ENCODE measurements around the gene RFPL4AL1. TPM values are rescaled to one million over a fixed set of nuclear protein-coding genes. Genes with fewer than 3 reads are reported as not detected.
"Not testable (repeated sequence)": the region's sequence is repeated elsewhere in the genome, so short reads cannot be mapped to it uniquely, and the experiment has no call there.

Gene RFPL4AL1
- not detected for total RNA-seq

- H3K36me3 Mint-ChIP-seq (ENCODE audit: low read depth); DNase-seq; H3K4me1 Mint-ChIP-seq; H3K9me3 Mint-ChIP-seq; CTCF ChIA-PET; POLR2A ChIA-PET; H3K27me3 Mint-ChIP-seq; H3K27ac Mint-ChIP-seq; H3K4me3 Mint-ChIP-seq: not testable (repeated sequence)
These were observed at the start of gene RFPL4AL1 for GRCh38 chr19:55768818-55769217. TSS of gene RFPL4AL1 (plus strand) at chr19:55769118. CDS start at chr19:55771805, 2,687 bp downstream.

DNA sequence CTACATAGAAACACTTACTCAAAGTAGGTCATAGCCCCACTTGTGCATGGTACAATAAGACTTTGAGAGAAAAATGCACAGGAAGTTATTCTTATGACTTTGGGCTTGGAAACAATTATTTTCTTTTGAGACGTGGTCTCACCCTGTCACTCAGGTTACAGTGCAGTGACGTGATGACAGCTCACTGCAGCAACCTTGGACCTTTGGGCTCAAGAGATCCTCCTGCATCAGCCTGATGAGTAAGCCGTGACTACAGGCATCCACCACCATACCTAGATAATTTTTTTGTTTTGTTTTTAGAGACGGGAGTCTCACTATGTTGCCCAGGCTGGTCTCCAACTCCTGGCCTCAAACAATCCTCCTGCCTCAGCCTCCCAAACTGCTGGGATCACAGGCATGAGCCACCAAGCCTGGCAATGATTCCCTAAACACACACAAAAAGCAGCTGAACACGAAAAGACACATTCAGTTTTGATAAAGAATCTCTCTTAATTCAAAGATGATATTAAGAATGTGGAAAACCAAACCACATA lies 48.6 kb upstream of the RFPL4AL1 start:
- Mint-ChIP-seq H3K9me3 (peaks cover 21% of the 10 kb centered on the region), H3K27me3 (peaks cover 2% of the 10 kb centered on the region), H3K4me1 (no peaks in the 10 kb centered on the region), H3K27ac (no peak overlapping the region), H3K36me3 (ENCODE audit: low read depth) (no peaks in the 10 kb centered on the region), H3K4me3 (no peak overlapping the region)
- CTCF ChIA-PET = no interaction called here
- no peak for DNase-seq
- POLR2A ChIA-PET = no interaction called here

DNA sequence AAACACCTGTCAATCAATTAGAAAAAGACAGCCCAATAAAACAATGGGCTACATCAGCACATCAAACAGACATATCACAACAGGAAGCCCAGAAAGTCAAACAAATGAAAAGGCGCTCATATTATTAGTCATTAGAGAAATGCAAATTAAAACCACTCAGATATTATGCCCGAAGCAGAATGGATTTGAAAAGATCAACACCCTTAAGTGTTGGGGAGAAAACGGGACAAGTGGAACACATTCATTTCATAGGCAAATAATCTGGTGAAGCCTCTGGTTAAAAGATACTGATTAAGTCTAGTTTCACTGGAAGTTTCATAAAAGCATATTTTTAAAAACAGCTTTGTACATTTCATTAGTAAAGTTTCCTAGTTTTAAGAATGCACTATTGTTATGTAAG lies 48.1 kb upstream of the RFPL4AL1 start:
- POLR2A ChIA-PET = no interaction called here
- Mint-ChIP-seq H3K4me3 (no peak overlapping the region), H3K36me3 (ENCODE audit: low read depth) (no peaks in the 10 kb centered on the region), H3K4me1 (no peaks in the 10 kb centered on the region), H3K27ac (no peak overlapping the region), H3K27me3 (peaks cover 2% of the 10 kb centered on the region), H3K9me3 (peaks cover 21% of the 10 kb centered on the region)
- CTCF ChIA-PET = no interaction called here
- no peak for DNase-seq

- ChIA-PET CTCF (interaction anchor here (0.5 kb wide), 1 partner anchor 76 kb away, joined by 3 read pairs; no protein-coding TSS in a partner anchor), POLR2A (no interaction called here)
- H3K9me3 Mint-ChIP-seq = peaks cover 21% of the 10 kb centered on the region
- no peak for DNase-seq
- H3K4me1 Mint-ChIP-seq = no peaks in the 10 kb centered on the region
- H3K27ac Mint-ChIP-seq = no peak overlapping the region
- H3K27me3 Mint-ChIP-seq = peaks cover 2% of the 10 kb centered on the region
- no peaks in the 10 kb centered on the region for H3K36me3 Mint-ChIP-seq (ENCODE audit: low read depth)
- H3K4me3 Mint-ChIP-seq = no peak overlapping the region
These were observed 45.4 kb upstream of the RFPL4AL1 start for GRCh38 chr19:55723491-55723890.

- H3K27me3 Mint-ChIP-seq; DNase-seq; POLR2A ChIA-PET; CTCF ChIA-PET; H3K27ac Mint-ChIP-seq; H3K4me1 Mint-ChIP-seq; H3K36me3 Mint-ChIP-seq (ENCODE audit: low read depth); H3K4me3 Mint-ChIP-seq: not testable (repeated sequence)
- H3K9me3 Mint-ChIP-seq = peaks cover 14% of the 10 kb centered on the region
These were observed 38.5 kb upstream of the RFPL4AL1 start for GRCh38 chr19:55730378-55730777.

DNA sequence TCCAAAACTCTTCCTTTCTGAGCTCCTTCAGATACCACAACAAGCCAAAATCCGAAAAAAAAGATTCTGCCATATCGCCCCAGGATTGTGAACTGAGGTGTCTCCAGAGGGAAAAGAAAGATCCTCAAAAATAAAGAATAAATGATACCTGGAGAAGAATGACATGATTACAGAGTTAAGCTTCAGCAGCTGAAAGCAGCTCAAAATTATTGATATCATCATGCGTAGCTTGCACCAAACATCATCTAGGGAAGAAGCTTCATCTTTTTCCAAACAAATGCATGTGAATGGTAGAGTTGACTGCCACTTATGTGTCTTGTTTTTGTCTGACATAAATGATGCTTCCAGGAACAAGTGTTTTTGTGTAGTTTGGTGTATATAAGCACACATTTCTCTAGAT lies 30.6 kb upstream of the RFPL4AL1 start, which contains the start of gene NLRP9:
NLRP9 (minus strand) TSS at position 101 of the 400 bp plus-strand sequence; CDS start at position 73, 28 bp downstream.
- H3K4me1 Mint-ChIP-seq = no peaks in the 10 kb centered on the region
- H3K27me3 Mint-ChIP-seq = no peaks in the 10 kb centered on the region
- DNase-seq = no peak
- no peak within 1 kb of the TSS for H3K27ac Mint-ChIP-seq
- H3K36me3 Mint-ChIP-seq (ENCODE audit: low read depth) = no peaks in the 10 kb centered on the region
- no peak within 1 kb of the TSS for H3K4me3 Mint-ChIP-seq
- no peaks in the 10 kb centered on the region for H3K9me3 Mint-ChIP-seq
- POLR2A ChIA-PET = no interaction called here
- CTCF ChIA-PET = no interaction called here

DNA sequence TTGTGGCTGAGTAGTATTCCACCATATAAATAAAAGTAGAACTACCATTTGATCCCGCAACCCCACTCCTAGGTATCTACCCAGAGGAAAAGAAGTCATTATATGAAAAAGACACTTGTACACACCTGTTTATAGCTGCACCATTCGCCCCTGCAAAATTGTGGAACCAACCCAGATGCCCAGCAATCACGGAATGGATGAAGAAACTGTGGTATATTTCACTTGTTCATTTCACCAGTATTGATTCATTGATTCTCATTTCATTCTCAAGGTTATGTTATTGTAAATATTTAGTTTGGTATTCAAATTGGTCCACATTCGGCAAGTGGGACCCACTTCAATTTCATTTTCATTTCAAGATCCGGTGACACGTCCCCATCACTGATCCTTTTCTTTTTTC lies 18.2 kb upstream of the RFPL4AL1 start:
- no peak for DNase-seq
- Mint-ChIP-seq H3K27ac (no peak overlapping the region), H3K9me3 (peaks cover 4% of the 10 kb centered on the region), H3K27me3 (no peaks in the 10 kb centered on the region), H3K36me3 (ENCODE audit: low read depth) (no peaks in the 10 kb centered on the region), H3K4me1 (no peaks in the 10 kb centered on the region), H3K4me3 (no peak overlapping the region)
- CTCF ChIA-PET = no interaction called here
- POLR2A ChIA-PET = no interaction called here

GRCh38 chr19:55753401-55753800 lies 15.5 kb upstream of the RFPL4AL1 start:
- POLR2A ChIA-PET = no interaction called here
- H3K9me3 Mint-ChIP-seq = peaks cover 1% of the 10 kb centered on the region
- H3K4me3 Mint-ChIP-seq = no peak overlapping the region
- no peak overlapping the region for H3K27ac Mint-ChIP-seq
- no peak for DNase-seq
- CTCF ChIA-PET = no interaction called here
- H3K27me3 Mint-ChIP-seq = no peaks in the 10 kb centered on the region
- no peaks in the 10 kb centered on the region for H3K36me3 Mint-ChIP-seq (ENCODE audit: low read depth)
- no peaks in the 10 kb centered on the region for H3K4me1 Mint-ChIP-seq

DNA sequence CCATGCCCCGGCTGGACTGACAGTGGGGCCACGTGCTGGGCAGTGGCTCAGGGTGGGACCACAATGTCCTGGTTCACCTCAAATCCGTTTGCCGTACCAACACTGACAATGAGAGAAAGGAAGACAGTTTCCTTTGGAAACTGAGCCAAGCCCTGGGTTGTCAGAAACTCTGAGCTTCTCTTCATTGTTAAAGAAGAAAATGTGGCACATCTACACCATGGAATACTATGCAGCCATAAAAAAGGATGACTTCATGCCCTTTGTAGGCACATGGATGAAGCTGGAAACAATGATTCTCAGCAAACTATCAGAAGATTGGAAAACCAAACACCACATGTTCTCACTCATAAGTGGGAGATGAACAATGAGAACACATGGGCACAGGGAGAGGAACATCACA lies 12.1 kb upstream of the RFPL4AL1 start:
- H3K27me3 Mint-ChIP-seq; H3K4me3 Mint-ChIP-seq; POLR2A ChIA-PET; H3K36me3 Mint-ChIP-seq (ENCODE audit: low read depth); H3K4me1 Mint-ChIP-seq; DNase-seq; H3K27ac Mint-ChIP-seq; H3K9me3 Mint-ChIP-seq; CTCF ChIA-PET: not testable (repeated sequence)

GRCh38 chr19:55758797-55759196 lies 10.1 kb upstream of the RFPL4AL1 start, which contains the start of gene RFPL4A:
TSS of gene RFPL4A (plus strand) at chr19:55759097. CDS start at chr19:55761801, 2,704 bp downstream.
- CTCF ChIA-PET; DNase-seq; H3K27ac Mint-ChIP-seq; H3K4me3 Mint-ChIP-seq; H3K9me3 Mint-ChIP-seq; H3K36me3 Mint-ChIP-seq (ENCODE audit: low read depth); H3K4me1 Mint-ChIP-seq; POLR2A ChIA-PET; H3K27me3 Mint-ChIP-seq: not testable (repeated sequence)

DNA sequence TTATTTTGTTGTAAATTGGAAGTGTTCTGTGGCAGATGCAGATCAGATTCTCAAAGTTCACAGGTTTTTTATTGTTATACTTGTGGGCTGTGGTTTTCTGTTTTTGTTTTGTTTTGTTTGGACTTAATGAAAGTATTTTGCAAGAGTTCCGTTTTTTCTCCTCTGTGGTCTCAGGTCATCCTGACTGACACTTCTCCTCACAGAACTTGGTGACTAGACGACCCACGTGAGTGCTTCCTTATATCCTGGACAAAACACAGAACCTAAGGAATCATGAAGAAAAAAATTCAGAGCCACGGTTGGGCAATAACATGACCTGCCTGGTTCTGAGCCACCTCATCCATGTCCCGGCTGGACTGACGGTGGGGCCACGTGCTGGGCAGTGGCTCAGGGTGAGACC lies 2.5 kb upstream of the RFPL4AL1 start:
- CTCF ChIA-PET = no interaction called here
- DNase-seq = no peak
- Mint-ChIP-seq H3K27ac (no peak overlapping the region), H3K27me3 (peaks cover 2% of the 10 kb centered on the region), H3K36me3 (ENCODE audit: low read depth) (no peaks in the 10 kb centered on the region), H3K9me3 (no peaks in the 10 kb centered on the region), H3K4me3 (no peak overlapping the region), H3K4me1 (no peaks in the 10 kb centered on the region)
- POLR2A ChIA-PET = no interaction called here

- DNase-seq; H3K4me1 Mint-ChIP-seq; H3K9me3 Mint-ChIP-seq; H3K4me3 Mint-ChIP-seq; POLR2A ChIA-PET; CTCF ChIA-PET; H3K27ac Mint-ChIP-seq; H3K27me3 Mint-ChIP-seq; H3K36me3 Mint-ChIP-seq (ENCODE audit: low read depth): not testable (repeated sequence)
These were observed 714 bp downstream of the RFPL4AL1 start for GRCh38 chr19:55769632-55770031.

GRCh38 chr19:55777528-55777927 lies 8.6 kb downstream of the RFPL4AL1 start:
- CTCF ChIA-PET = no interaction called here
- POLR2A ChIA-PET = no interaction called here
- H3K36me3 Mint-ChIP-seq (ENCODE audit: low read depth) = no peaks in the 10 kb centered on the region

GRCh38 chr19:55778331-55778730 lies 9.4 kb downstream of the RFPL4AL1 start:
- Mint-ChIP-seq H3K4me3 (no peak overlapping the region), H3K9me3 (no peaks in the 10 kb centered on the region), H3K36me3 (ENCODE audit: low read depth) (no peaks in the 10 kb centered on the region), H3K4me1 (no peaks in the 10 kb centered on the region), H3K27me3 (no peaks in the 10 kb centered on the region), H3K27ac (no peak overlapping the region)
- ChIA-PET POLR2A (no interaction called here), CTCF (no interaction called here)
- DNase-seq = no peak

More at GRCh38 chr19:55777528-55777927, 8.6 kb downstream of the RFPL4AL1 start:
- DNase-seq = no peak
- Mint-ChIP-seq H3K27ac (no peak overlapping the region), H3K4me1 (no peaks in the 10 kb centered on the region), H3K27me3 (no peaks in the 10 kb centered on the region), H3K4me3 (no peak overlapping the region), H3K9me3 (no peaks in the 10 kb centered on the region)

Measured in activated CD4-positive, alpha-beta T cell treated with anti-CD3 and anti-CD28 coated beads, Interleukin-2, amount 10 ng/mL, durations not matched to agents 7 days and 5 days (primary cell).